ENCODE measurements around the gene RASA4.
"Not testable (repeated sequence)": the region's sequence is repeated elsewhere in the genome, so short reads cannot be mapped to it uniquely, and the experiment has no call there.

- not testable (repeated sequence) for TF ChIP-seq EZH2phosphoT487 (conservative IDR thresholded peaks at IDR 0.05; ENCODE audit: low read length)
- TF ChIP-seq, protein P1, sequence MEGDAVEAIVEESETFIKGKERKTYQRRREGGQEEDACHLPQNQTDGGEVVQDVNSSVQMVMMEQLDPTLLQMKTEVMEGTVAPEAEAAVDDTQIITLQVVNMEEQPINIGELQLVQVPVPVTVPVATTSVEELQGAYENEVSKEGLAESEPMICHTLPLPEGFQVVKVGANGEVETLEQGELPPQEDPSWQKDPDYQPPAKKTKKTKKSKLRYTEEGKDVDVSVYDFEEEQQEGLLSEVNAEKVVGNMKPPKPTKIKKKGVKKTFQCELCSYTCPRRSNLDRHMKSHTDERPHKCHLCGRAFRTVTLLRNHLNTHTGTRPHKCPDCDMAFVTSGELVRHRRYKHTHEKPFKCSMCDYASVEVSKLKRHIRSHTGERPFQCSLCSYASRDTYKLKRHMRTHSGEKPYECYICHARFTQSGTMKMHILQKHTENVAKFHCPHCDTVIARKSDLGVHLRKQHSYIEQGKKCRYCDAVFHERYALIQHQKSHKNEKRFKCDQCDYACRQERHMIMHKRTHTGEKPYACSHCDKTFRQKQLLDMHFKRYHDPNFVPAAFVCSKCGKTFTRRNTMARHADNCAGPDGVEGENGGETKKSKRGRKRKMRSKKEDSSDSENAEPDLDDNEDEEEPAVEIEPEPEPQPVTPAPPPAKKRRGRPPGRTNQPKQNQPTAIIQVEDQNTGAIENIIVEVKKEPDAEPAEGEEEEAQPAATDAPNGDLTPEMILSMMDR (IDR thresholded peaks at IDR 0.05; ENCODE audit: insufficient read depth, low read length, poor library complexity, severe bottlenecking) = not testable (repeated sequence)
These were observed 26.1 kb upstream of the RASA4 start, which contains the start of gene UPK3BL1 for GRCh38 chr7:102642691-102643090.
